Liver (tissue), 9 donors: Measurements from ENCODE around the gene ZC3H15. TPM values are rescaled to one million over a fixed set of nuclear protein-coding genes. Genes with fewer than 3 reads are reported as not detected.

Experiments used
- DNase-seq: peaks from one replicate; pipeline ENCODE4 v3.0.0-alpha.2; 2017; ENCODE audit warnings: low spot score
- H3K27ac ChIP-seq, 2 donors: one replicate each; pipeline ENCODE4 v1.7.0; 2013; ENCODE audit warnings: inconsistent platforms in 2 of 2, low read length in 2 of 2, control low read depth in 1 of 2, low read depth in 1 of 2, mild to moderate bottlenecking in 1 of 2
- H3K27me3 ChIP-seq, 4 donors: one replicate each; pipeline versions ENCODE4 v1.6.1 to v1.7.0; 2013; ENCODE audit warnings: low read length in 3 of 4, inconsistent platforms in 1 of 4, mild to moderate bottlenecking in 1 of 4, moderate library complexity in 1 of 4; ENCODE audit not compliant: control insufficient read depth in 4 of 4, insufficient read depth in 4 of 4
- H3K36me3 ChIP-seq, 4 donors: one replicate each; pipeline versions ENCODE4 v1.6.1 to v1.7.0; 2013; ENCODE audit warnings: low read length in 3 of 4, mild to moderate bottlenecking in 3 of 4, low read depth in 1 of 4, moderate library complexity in 1 of 4; ENCODE audit not compliant: control insufficient read depth in 4 of 4, insufficient read depth in 3 of 4
- H3K4me1 ChIP-seq, 4 donors: one replicate each; pipeline versions ENCODE4 v1.6.1 to v1.7.0; 2013; ENCODE audit warnings: low read length in 3 of 4, mild to moderate bottlenecking in 3 of 4, moderate library complexity in 1 of 4; ENCODE audit not compliant: control insufficient read depth in 4 of 4, insufficient read depth in 4 of 4
- H3K4me3 ChIP-seq, 3 donors: one replicate each; pipeline versions ENCODE4 v1.6.1 to v1.7.0; 2013; ENCODE audit warnings: low read length in 3 of 3, control low read depth in 1 of 3, low read depth in 1 of 3, mild to moderate bottlenecking in 1 of 3
- H3K9ac ChIP-seq, 2 donors: one replicate each; pipeline ENCODE4 v1.7.0; 2013; ENCODE audit warnings: low read length in 2 of 2, mild to moderate bottlenecking in 2 of 2, moderate library complexity in 2 of 2, control low read depth in 1 of 2, low read depth in 1 of 2
- H3K9me3 ChIP-seq, 4 donors: one replicate each; pipeline versions ENCODE4 v1.6.1 to v1.7.0; 2013; ENCODE audit warnings: low read length in 3 of 4; ENCODE audit not compliant: control insufficient read depth in 4 of 4
- EGR1 ChIP-seq, 2 donors: IDR thresholded peaks; 2 replicates each; pipeline ENCODE4 v1.6.1; 2016 to 2018; ENCODE audit warnings: antibody characterized with exemption in 2 of 2, low read depth in 2 of 2
- FOXA1 ChIP-seq: IDR thresholded peaks from 2 replicates; pipeline ENCODE4 v1.6.1; 2016; ENCODE audit warnings: antibody characterized with exemption
- FOXA2 ChIP-seq: IDR thresholded peaks from 2 replicates; pipeline ENCODE4 v1.6.1; 2016; ENCODE audit warnings: antibody characterized with exemption
- GABPA ChIP-seq, 2 donors: IDR thresholded peaks in 1 of 2; conservative IDR thresholded peaks in 1 of 2; 2 replicates each; pipeline ENCODE4 v1.6.1; 2016; ENCODE audit warnings: antibody characterized with exemption in 2 of 2, mild to moderate bottlenecking in 1 of 2, moderate library complexity in 1 of 2
- HNF4A ChIP-seq, 2 donors: conservative IDR thresholded peaks; 2 replicates each; pipeline ENCODE4 v1.6.1; 2016; ENCODE audit warnings: antibody characterized with exemption in 2 of 2, mild to moderate bottlenecking in 2 of 2
- HNF4G ChIP-seq: IDR thresholded peaks from 2 replicates; pipeline ENCODE4 v1.6.1; 2016; ENCODE audit warnings: antibody characterized with exemption
- JUND ChIP-seq, 2 donors: IDR thresholded peaks; 2 replicates each; pipeline ENCODE4 v1.6.1; 2016; ENCODE audit warnings: antibody characterized with exemption in 2 of 2
- MAX ChIP-seq: IDR thresholded peaks from 2 replicates; pipeline ENCODE4 v1.6.1; 2016; ENCODE audit warnings: antibody characterized with exemption
- NR2F2 ChIP-seq: IDR thresholded peaks from 2 replicates; pipeline ENCODE4 v1.6.1; 2016; ENCODE audit warnings: antibody characterized with exemption
- RAD21 ChIP-seq, 2 donors: IDR thresholded peaks; 2 replicates each; pipeline ENCODE4 v1.6.1; 2016; ENCODE audit warnings: antibody characterized with exemption in 2 of 2, mild to moderate bottlenecking in 2 of 2
- REST ChIP-seq: IDR thresholded peaks from 2 replicates; pipeline ENCODE4 v1.6.1; 2016; ENCODE audit warnings: antibody characterized with exemption, mild to moderate bottlenecking
- RXRA ChIP-seq, 2 donors: IDR thresholded peaks; 2 replicates each; pipeline ENCODE4 v1.6.1; 2017 to 2018; ENCODE audit warnings: antibody characterized with exemption in 2 of 2, mild to moderate bottlenecking in 1 of 2
- TAF1 ChIP-seq: conservative IDR thresholded peaks from 2 replicates; pipeline ENCODE4 v1.6.1; 2016; ENCODE audit warnings: antibody characterized with exemption, mild to moderate bottlenecking
- YY1 ChIP-seq: IDR thresholded peaks from 2 replicates; pipeline ENCODE4 v1.6.1; 2016; ENCODE audit warnings: antibody characterized with exemption, mild to moderate bottlenecking
- WGBS: extraction: QIAGEN DNeasy Blood & Tissue Kit; methylation state at CpG from one replicate; pipeline ENCODE4 v1.1.7; 2013; 5-methylcytosine and 5-hydroxymethylcytosine counted together
- polyA plus RNA-seq, 2 donors: library from polyadenylated mRNA; stranded (reverse) in 1 of 2; unstranded in 1 of 2; fragments of 200-250 nt in 1 of 2; fragments of >200 nt in 1 of 2; fragmentation: Nextera tagmentation in 1 of 2; extraction: Ambion mirVana in 1 of 2; gene quantifications; one replicate each; pipeline versions ENCODE4 v1.2.1 to v1.2.3, GENCODE V29; 2013 to 2015
- total RNA-seq, 2 donors: library from RNA; depleted of rRNA; stranded (reverse); fragments of >200 nt; gene quantifications; one replicate each; pipeline ENCODE4 v1.2.3, GENCODE V29; 2014
- TF ChIP-seq, protein P1 (sequence below): fragments of 150-350 bp; IDR thresholded peaks from 2 replicates; pipeline ENCODE4 v1.5.1; 2017; ENCODE audit warnings: improper control_type of control experiment, low read depth, low read length; ENCODE audit not compliant: missing input control
- TF ChIP-seq, protein P2 (sequence below): IDR thresholded peaks from 2 replicates; pipeline ENCODE4 v1.6.1; 2016; ENCODE audit warnings: antibody characterized with exemption
- donor health status: healthy.
- donor health status: healthy.
- donor health status: healthy.
- donor health status: healthy.
- donor health status: healthy.

ZC3H15 gene
- total and polyA plus RNA-seq, 4 donors: 29.6 to 63.5 (median 33.7) TPM

DNA sequence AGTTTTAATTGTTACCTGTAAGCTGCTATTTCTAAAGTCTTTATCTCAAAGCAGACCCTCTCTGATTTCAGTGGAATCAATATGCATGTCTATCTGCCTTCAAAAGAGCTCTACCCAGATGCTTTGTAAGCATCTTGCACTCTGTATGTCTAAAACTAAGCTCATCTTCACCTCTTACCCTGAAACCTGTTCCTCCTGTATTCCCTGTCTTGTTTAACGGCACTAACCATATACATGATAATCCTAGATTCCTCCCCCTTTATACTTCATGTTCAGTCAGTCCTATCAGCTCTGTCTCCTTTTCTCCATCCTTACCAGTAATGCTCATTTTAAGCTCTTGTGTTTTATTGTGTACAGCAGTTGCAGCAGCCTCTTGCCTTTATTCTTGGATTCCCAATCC is 12.8 kb downstream of the ZC3H15 start:
- Histone ChIP-seq H3K27ac (no peak overlapping the region), H3K27me3 (no peaks in the 10 kb centered on the region), H3K4me3 (no peak overlapping the region), H3K9me3 (no peaks in the 10 kb centered on the region), H3K36me3 (peaks cover 1 to 47% (median 38%) of the 10 kb centered on the region in 4 donors), H3K9ac (no peak overlapping the region), H3K4me1 (peaks cover 0 to under 1% (median 0%) of the 10 kb centered on the region in 4 donors)
- WGBS: 1% methylated on average over 1 of the region's 1 CpG
- TF ChIP-seq MAX: no peak
- TF ChIP-seq FOXA2: no peak
- TF ChIP-seq REST: no peak
- TF ChIP-seq TAF1: no peak
- no peak for TF ChIP-seq EGR1 (IDR thresholded peaks at IDR 0.05; ENCODE audit: low read depth in 2 of 2)
- no peak for DNase-seq

- Histone ChIP-seq H3K27ac (no peak overlapping the region), H3K27me3 (no peaks in the 10 kb centered on the region), H3K4me1 (peaks cover 0 to 3% (median 0%) of the 10 kb centered on the region in 4 donors), H3K9me3 (no peaks in the 10 kb centered on the region), H3K9ac (peak overlapping the region in 1 of 2 donors; percentile 9), H3K4me3 (no peak overlapping the region), H3K36me3 (peaks cover 3 to 64% (median 53%) of the 10 kb centered on the region in 4 donors)
- no peak for DNase-seq
- TF ChIP-seq, protein P1, sequence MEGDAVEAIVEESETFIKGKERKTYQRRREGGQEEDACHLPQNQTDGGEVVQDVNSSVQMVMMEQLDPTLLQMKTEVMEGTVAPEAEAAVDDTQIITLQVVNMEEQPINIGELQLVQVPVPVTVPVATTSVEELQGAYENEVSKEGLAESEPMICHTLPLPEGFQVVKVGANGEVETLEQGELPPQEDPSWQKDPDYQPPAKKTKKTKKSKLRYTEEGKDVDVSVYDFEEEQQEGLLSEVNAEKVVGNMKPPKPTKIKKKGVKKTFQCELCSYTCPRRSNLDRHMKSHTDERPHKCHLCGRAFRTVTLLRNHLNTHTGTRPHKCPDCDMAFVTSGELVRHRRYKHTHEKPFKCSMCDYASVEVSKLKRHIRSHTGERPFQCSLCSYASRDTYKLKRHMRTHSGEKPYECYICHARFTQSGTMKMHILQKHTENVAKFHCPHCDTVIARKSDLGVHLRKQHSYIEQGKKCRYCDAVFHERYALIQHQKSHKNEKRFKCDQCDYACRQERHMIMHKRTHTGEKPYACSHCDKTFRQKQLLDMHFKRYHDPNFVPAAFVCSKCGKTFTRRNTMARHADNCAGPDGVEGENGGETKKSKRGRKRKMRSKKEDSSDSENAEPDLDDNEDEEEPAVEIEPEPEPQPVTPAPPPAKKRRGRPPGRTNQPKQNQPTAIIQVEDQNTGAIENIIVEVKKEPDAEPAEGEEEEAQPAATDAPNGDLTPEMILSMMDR: peak; percentile 44
- TF ChIP-seq TAF1: no peak
- peak; percentile 85 to 86 for TF ChIP-seq RAD21 (IDR thresholded peaks at IDR 0.05)
- TF ChIP-seq HNF4G: no peak
- 76% methylated on average over 5 of the region's 5 CpGs for WGBS
Observed at GRCh38 chr2:186503827-186504606, 18.0 kb downstream of the ZC3H15 start.

GRCh38 chr2:186508263-186508662 is 22.2 kb downstream of the ZC3H15 start:
- Histone ChIP-seq H3K4me1 (peaks cover 0 to 3% (median 0%) of the 10 kb centered on the region in 4 donors), H3K27me3 (no peaks in the 10 kb centered on the region), H3K9ac (no peak overlapping the region), H3K9me3 (no peaks in the 10 kb centered on the region), H3K36me3 (peaks cover 2 to 47% (median 41%) of the 10 kb centered on the region in 4 donors), H3K4me3 (no peak overlapping the region), H3K27ac (no peak overlapping the region)
- 95% methylated on average over 3 of the region's 3 CpGs for WGBS
- DNase-seq: no peak
- TF ChIP-seq HNF4A (conservative IDR thresholded peaks at IDR 0.05): no peak
- TF ChIP-seq NR2F2: no peak
- TF ChIP-seq RAD21 (IDR thresholded peaks at IDR 0.05): no peak
- no peak for TF ChIP-seq FOXA2
- TF ChIP-seq MAX: no peak
- TF ChIP-seq EGR1 (IDR thresholded peaks at IDR 0.05; ENCODE audit: low read depth in 2 of 2): no peak
- TF ChIP-seq GABPA (IDR thresholded peaks at IDR 0.05 in 1 of 2, conservative IDR thresholded peaks at IDR 0.05 in 1 of 2): no peak
- TF ChIP-seq YY1: no peak
- no peak for TF ChIP-seq FOXA1
- TF ChIP-seq RXRA (IDR thresholded peaks at IDR 0.05): no peak
- TF ChIP-seq, protein P2, sequence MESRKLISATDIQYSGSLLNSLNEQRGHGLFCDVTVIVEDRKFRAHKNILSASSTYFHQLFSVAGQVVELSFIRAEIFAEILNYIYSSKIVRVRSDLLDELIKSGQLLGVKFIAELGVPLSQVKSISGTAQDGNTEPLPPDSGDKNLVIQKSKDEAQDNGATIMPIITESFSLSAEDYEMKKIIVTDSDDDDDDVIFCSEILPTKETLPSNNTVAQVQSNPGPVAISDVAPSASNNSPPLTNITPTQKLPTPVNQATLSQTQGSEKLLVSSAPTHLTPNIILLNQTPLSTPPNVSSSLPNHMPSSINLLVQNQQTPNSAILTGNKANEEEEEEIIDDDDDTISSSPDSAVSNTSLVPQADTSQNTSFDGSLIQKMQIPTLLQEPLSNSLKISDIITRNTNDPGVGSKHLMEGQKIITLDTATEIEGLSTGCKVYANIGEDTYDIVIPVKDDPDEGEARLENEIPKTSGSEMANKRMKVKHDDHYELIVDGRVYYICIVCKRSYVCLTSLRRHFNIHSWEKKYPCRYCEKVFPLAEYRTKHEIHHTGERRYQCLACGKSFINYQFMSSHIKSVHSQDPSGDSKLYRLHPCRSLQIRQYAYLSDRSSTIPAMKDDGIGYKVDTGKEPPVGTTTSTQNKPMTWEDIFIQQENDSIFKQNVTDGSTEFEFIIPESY: no peak
- TF ChIP-seq JUND (IDR thresholded peaks at IDR 0.05): no peak
